HepG2 (cell line): ENCODE measurements around the gene KDM5A. TPM values are rescaled to one million over a fixed set of nuclear protein-coding genes. Genes with fewer than 3 reads are reported as not detected.

Source experiments
- ATAC-seq: fragments of 200-7000 bp; cut with Tn5 transposase; 3 replicates; pipeline ENCODE4 v1.9.1; 2020; ENCODE audit warnings: mild to moderate bottlenecking, moderate library complexity
- BruUV-seq: library from RNA; stranded (reverse); fragments of 400-500 nt; replicated peaks from 2 replicates; lab custom pipeline; 2021; lab: Mats Ljungman, UMichigan
- CTCF ChIA-PET: fragments of 300-600 bp; formaldehyde crosslinking; extraction: SDS; loops from one replicate; lab custom pipeline; 2021; ENCODE audit warnings: low total read pairs, inconsistent platforms, low intra/inter-chr PET ratio; lab: Yijun Ruan, JAX
- POLR2A ChIA-PET: fragments of 350-600 bp; sonication (Branson Sonifier 250); formaldehyde crosslinking; loops from one replicate; lab custom pipeline; 2020; ENCODE audit warnings: antibody characterized with exemption, inconsistent platforms; lab: Yijun Ruan, JAX
- DNase-seq: peaks from one replicate; pipeline ENCODE4 v3.0.0-alpha.2; 2015; ENCODE audit warnings: low spot score
- FAIRE-seq: peaks from 3 replicates; lab custom pipeline; 2011; peaks lifted over from hg19 to GRCh38; lab: Jason Lieb, UNC
- H2AFZ ChIP-seq: one replicate; pipeline ENCODE4 v1.6.1; 2011; ENCODE audit warnings: low read length, inconsistent platforms
- H3K27ac ChIP-seq: fragments of 300-600 bp; 3 replicates; pipeline ENCODE4 v1.8.0; 2011; ENCODE audit warnings: mixed run types, mild to moderate bottlenecking, mixed read lengths, low read length, inconsistent platforms; ENCODE audit not compliant: insufficient read depth; ENCODE audit errors: extremely low read length
- H3K27me3 ChIP-seq, 2 experiments: fragments of 200-600 bp in 1 of 2; 2 replicates in 1 of 2; 3 replicates in 1 of 2; pipeline versions ENCODE4 v1.6.0 to v1.8.0; 2011; ENCODE audit warnings: low read length in 2 of 2, mild to moderate bottlenecking in 2 of 2, moderate library complexity in 2 of 2, inconsistent platforms in 1 of 2; ENCODE audit not compliant: insufficient read depth in 2 of 2, control insufficient read depth in 1 of 2
- H3K36me3 ChIP-seq, 2 experiments: fragments of 200-600 bp in 1 of 2; replicated peaks in 1 of 2; 2 replicates in 1 of 2; 3 replicates in 1 of 2; pipeline versions ENCODE4 v1.5.1 to v1.8.0; 2011; ENCODE audit warnings: low read length in 2 of 2, inconsistent platforms in 1 of 2; ENCODE audit not compliant: insufficient read depth in 2 of 2, control insufficient read depth in 1 of 2
- H3K4me1 ChIP-seq: 2 replicates; pipeline ENCODE4 v1.5.1; 2012; ENCODE audit warnings: low read length, inconsistent platforms; ENCODE audit not compliant: insufficient read depth
- H3K4me2 ChIP-seq: 2 replicates; pipeline ENCODE4 v1.6.0; 2011; ENCODE audit warnings: low read depth, low read length, inconsistent platforms
- H3K4me3 ChIP-seq, 3 experiments: fragments of 200-600 bp in 1 of 3; sonication (generic), shearing (Covaris generic) in 1 of 3; replicated peaks in 1 of 3; 2 replicates each; pipeline ENCODE4 v1.5.1; 2011 to 2016; ENCODE audit warnings: low read length in 3 of 3, inconsistent platforms in 2 of 3, low read depth in 2 of 3, mild to moderate bottlenecking in 2 of 3, control low read depth in 1 of 3, mixed read lengths in 1 of 3; ENCODE audit not compliant: insufficient read depth in 1 of 3
- H3K79me2 ChIP-seq: one replicate; pipeline ENCODE4 v1.6.1; 2011; ENCODE audit warnings: low read length, inconsistent platforms; ENCODE audit not compliant: insufficient read depth
- H3K9ac ChIP-seq: 2 replicates; pipeline ENCODE4 v1.6.0; 2011; ENCODE audit warnings: mild to moderate bottlenecking, low read depth, low read length, inconsistent platforms; ENCODE audit not compliant: insufficient read depth
- H3K9me3 ChIP-seq: 2 replicates; pipeline ENCODE4 v1.5.1; 2012; ENCODE audit warnings: mild to moderate bottlenecking, low read length
- H4K20me1 ChIP-seq: 2 replicates; pipeline ENCODE4 v1.6.0; 2011; ENCODE audit warnings: inconsistent platforms, mild to moderate bottlenecking, low read length, moderate library complexity; ENCODE audit not compliant: insufficient read depth
- EP300 ChIP-seq, 3 experiments: sonication (generic) in 1 of 3; formaldehyde crosslinking in 1 of 3; IDR thresholded peaks; 2 replicates each; pipeline versions ENCODE4 v1.5.1 to v1.6.1; 2011 to 2020; ENCODE audit warnings: low read depth in 2 of 3, low read length in 2 of 3, borderline replicate concordance in 1 of 3, improper control_type of control experiment in 1 of 3, mild to moderate bottlenecking in 1 of 3, missing genetic modification reagents in 1 of 3, moderate library complexity in 1 of 3
- FOSL2 ChIP-seq: sonication (generic); formaldehyde crosslinking; IDR thresholded peaks from 2 replicates; pipeline ENCODE4 v1.4.0; 2020; ENCODE audit warnings: missing genetic modification reagents
- ISL2 ChIP-seq: sonication (generic); formaldehyde crosslinking; IDR thresholded peaks from 2 replicates; pipeline ENCODE4 v1.5.0; 2020; ENCODE audit warnings: missing genetic modification reagents
- KAT2B ChIP-seq: fragments of 150-350 bp; IDR thresholded peaks from 2 replicates; pipeline ENCODE4 v1.6.1; 2014; ENCODE audit warnings: low read depth, low read length, borderline replicate concordance
- KLF13 ChIP-seq: sonication (generic); formaldehyde crosslinking; IDR thresholded peaks from 2 replicates; pipeline ENCODE4 v1.4.0; 2020; ENCODE audit warnings: mild to moderate bottlenecking, missing genetic modification reagents
- MEIS1 ChIP-seq: sonication (generic); formaldehyde crosslinking; IDR thresholded peaks from 2 replicates; pipeline ENCODE4 v1.9.0; 2021; ENCODE audit warnings: mild to moderate bottlenecking, missing genetic modification reagents, moderate library complexity, borderline replicate concordance
- MYC ChIP-seq: sonication (generic); formaldehyde crosslinking; IDR thresholded peaks from 2 replicates; pipeline ENCODE4 v1.9.0; 2021; ENCODE audit warnings: missing genetic modification reagents, borderline replicate concordance
- NFYB ChIP-seq: sonication (generic); formaldehyde crosslinking; IDR thresholded peaks from 2 replicates; pipeline ENCODE4 v1.4.0; 2020; ENCODE audit warnings: missing genetic modification reagents
- NPAS2 ChIP-seq: sonication (generic); formaldehyde crosslinking; IDR thresholded peaks from 2 replicates; pipeline ENCODE4 v1.8.0; 2022; ENCODE audit warnings: mild to moderate bottlenecking, missing genetic modification reagents, borderline replicate concordance
- RARA ChIP-seq: IDR thresholded peaks from 2 replicates; pipeline ENCODE4 v1.6.1; 2016; ENCODE audit warnings: missing genetic modification reagents, missing compliant biosample characterization
- SMARCC2 ChIP-seq: fragments of 450-650 bp; IDR thresholded peaks from 2 replicates; pipeline ENCODE4 v1.6.1; 2017; ENCODE audit warnings: antibody characterized with exemption, mild to moderate bottlenecking
- TBL1XR1 ChIP-seq: fragments of 150-350 bp; IDR thresholded peaks from 2 replicates; pipeline ENCODE4 v1.6.1; 2014; ENCODE audit warnings: borderline replicate concordance, low read length; ENCODE audit not compliant: partially characterized antibody
- TEAD2 ChIP-seq: sonication (generic); formaldehyde crosslinking; IDR thresholded peaks from 2 replicates; pipeline ENCODE4 v1.9.0; 2021; ENCODE audit warnings: missing genetic modification reagents
- TOE1 ChIP-seq: sonication (generic); formaldehyde crosslinking; IDR thresholded peaks from 2 replicates; pipeline ENCODE4 v1.4.0; 2020; ENCODE audit warnings: mild to moderate bottlenecking, missing genetic modification reagents
- ZMYM4 ChIP-seq: sonication (generic); formaldehyde crosslinking; IDR thresholded peaks from 2 replicates; pipeline ENCODE4 v1.8.1; 2023; ENCODE audit warnings: mild to moderate bottlenecking, missing genetic modification reagents
- ZNF564 ChIP-seq: sonication (generic); formaldehyde crosslinking; IDR thresholded peaks from 2 replicates; pipeline ENCODE4 v1.8.1; 2023; ENCODE audit warnings: mild to moderate bottlenecking, missing genetic modification reagents
- ZNF572 ChIP-seq: sonication (generic); formaldehyde crosslinking; IDR thresholded peaks from 2 replicates; pipeline ENCODE4 v1.5.1; 2020; ENCODE audit warnings: mild to moderate bottlenecking, missing genetic modification reagents
- ZNF609 ChIP-seq: sonication (generic); formaldehyde crosslinking; IDR thresholded peaks from 2 replicates; pipeline ENCODE4 v1.4.0; 2020; ENCODE audit warnings: mild to moderate bottlenecking, missing genetic modification reagents, borderline replicate concordance
- ZNF644 ChIP-seq: IDR thresholded peaks from 2 replicates; pipeline ENCODE4 v1.6.1; 2016; ENCODE audit warnings: low read depth
- WGBS: methylation state at CpG from one replicate; pipeline ENCODE4 v1.1.6; 2017; ENCODE audit warnings: low lambda C conversion rate; 5-methylcytosine and 5-hydroxymethylcytosine counted together
- in situ Hi-C: cut with HindIII; loops from 2 replicates; pipeline ENCODE4 v1.10.0; 2017; ENCODE audit warnings: low pct_unique_long_range_greater_than_20kb; ENCODE audit not compliant: extremely low pct_ligation_motif_present
- intact Hi-C: fragments of 100-400 bp; cut with micrococcal nuclease; formaldehyde crosslinking; loops from one replicate; pipeline ENCODE4 v1.10.0; 2022; ENCODE audit not compliant: unreplicated experiment
- polyA plus RNA-seq, 8 experiments: library from polyadenylated mRNA; depleted of rRNA in 3 of 8; stranded (reverse) in 7 of 8; unstranded in 1 of 8; fragments of >200 nt; fragmentation: Illumina TruSeq in 4 of 8; extraction: Trizol in 4 of 8; gene quantifications; 2 replicates each; pipeline versions ENCODE4 v1.2.1 to v1.2.3, GENCODE V29; 2011 to 2016; ENCODE audit warnings: low read depth in 4 of 8, missing spikeins in 1 of 8, mixed read lengths in 1 of 8; ENCODE audit not compliant: insufficient read depth in 1 of 8
- total RNA-seq, 5 experiments: library from RNA; depleted of rRNA; stranded (reverse); fragments of >200 nt; fragmentation: Illumina TruSeq; extraction: Trizol; gene quantifications; 2 replicates each; pipeline ENCODE4 v1.2.3, GENCODE V29; 2016; ENCODE audit warnings: low read depth in 1 of 5

KDM5A gene
- total and polyA plus RNA-seq, 2 of the 13 experiments (the other 11 are each of a cell fraction or from before 2014, with no cell fraction given) = 12.0 to 29.2 TPM

DNA sequence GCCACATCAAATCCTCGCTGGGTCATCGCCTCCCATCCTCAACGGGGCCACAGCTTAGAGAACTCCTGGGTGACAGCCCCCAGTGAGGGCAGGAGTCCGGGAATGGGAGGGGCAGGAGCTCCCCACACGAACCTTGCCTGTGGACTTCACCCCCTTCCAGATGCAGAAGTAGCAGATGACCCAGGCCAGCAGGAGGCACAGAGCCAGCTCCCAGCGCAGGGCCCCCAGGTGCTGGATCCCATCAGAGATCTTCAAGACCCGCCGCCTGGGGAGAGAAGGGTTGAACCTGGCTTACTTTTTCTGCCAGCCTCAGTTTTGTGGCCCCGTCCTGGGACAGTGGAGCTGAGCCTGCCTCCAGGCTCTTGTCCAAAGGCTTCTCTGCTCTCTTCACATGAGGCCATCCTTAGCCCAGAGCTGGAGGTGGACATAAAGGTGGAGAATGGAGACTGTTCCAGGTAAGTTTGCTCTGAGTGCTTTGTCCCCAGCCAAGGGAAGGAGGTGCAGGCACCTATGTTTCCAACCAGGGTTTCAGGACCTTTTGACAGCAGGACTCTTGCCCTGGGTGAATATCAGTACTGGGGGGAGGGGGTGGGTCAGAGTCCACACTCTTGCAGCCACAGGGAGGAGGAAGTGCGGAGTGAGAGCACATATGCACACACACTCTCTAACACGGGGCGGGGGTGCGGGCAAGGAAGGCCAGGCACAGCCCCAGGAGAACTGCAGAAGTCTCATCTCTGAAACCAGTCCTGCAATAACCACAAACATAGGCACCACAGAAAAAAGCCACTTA, 151.9 kb downstream of the KDM5A start (continued):
- TF ChIP-seq ZNF609 (CRISPR knock-in tag) (0 out of 2 replicates have a peak, but pooled peaks have one; percentile 35), EP300 (IDR thresholded peaks at IDR 0.05; ENCODE audit: low read depth in 2 of 2, low read length in 2 of 2) (peak in 1 of 2 experiments; percentile 44; a peak in 2 of 4 replicates), EP300 (CRISPR knock-in tag; IDR thresholded peaks at IDR 0.05; ENCODE audit: borderline replicate concordance) (peak; percentile 45; the same call in 1 of the 2 replicates), RARA (CRISPR knock-in tag) (peak; percentile 55; the same call in 1 of the 2 replicates)

- no peak for DNase-seq
- no peak for FAIRE-seq
- POLR2A ChIA-PET = interaction anchor here (0.6 to 1.7 kb wide), 6 partner anchors 13 to 26 kb away, joined by 3 to 12 read pairs (median 4); partner anchors contain the start of gene SLC6A12
- H3K36me3 ChIP-seq = no peaks in the 10 kb centered on the region
- H3K9me3 ChIP-seq = peaks cover 4% of the 10 kb centered on the region; the same call in 1 of the 2 replicates
- no peaks in the 10 kb centered on the region for H3K79me2 ChIP-seq
- H4K20me1 ChIP-seq = no peaks in the 10 kb centered on the region
- H3K4me2 ChIP-seq = peak overlapping the region; percentile 91
- CTCF ChIA-PET = no interaction called here
- TF ChIP-seq KLF13 (CRISPR knock-in tag) (no peak), MYC (CRISPR knock-in tag) (no peak), NFYB (no peak), TEAD2 (CRISPR knock-in tag) (no peak), KAT2B (no peak), SMARCC2 (no peak), ZNF644 (no peak), NPAS2 (CRISPR knock-in tag) (no peak), FOSL2 (CRISPR knock-in tag) (no peak), ZNF564 (CRISPR knock-in tag) (no peak), ISL2 (CRISPR knock-in tag) (no peak), TOE1 (CRISPR knock-in tag) (no peak), ZMYM4 (CRISPR knock-in tag) (no peak), MEIS1 (CRISPR knock-in tag) (no peak), TBL1XR1 (no peak), ZNF572 (CRISPR knock-in tag) (no peak)
- 67% methylated on average over 3 of the region's 3 CpGs for WGBS
- no peak overlapping the region for H3K9ac ChIP-seq
- H3K4me3 ChIP-seq = no peak overlapping the region
- no peak for ATAC-seq
- in situ Hi-C loops = no loop called here
- H3K4me1 ChIP-seq = peaks cover 53% of the 10 kb centered on the region
- H3K27me3 ChIP-seq = no peaks in the 10 kb centered on the region; a peak in 1 of 5 replicates
- intact Hi-C loops = no loop called here
- BruUV-seq = no TSS peak
- no peak overlapping the region for H2AFZ ChIP-seq
- peak overlapping the region; percentile 82 for H3K27ac ChIP-seq
Measured at GRCh38 chr12:236445-236844, 152.7 kb downstream of the KDM5A start.
